ENCODE measurements around the gene CARMIL1. TPM values are rescaled to one million over a fixed set of nuclear protein-coding genes. Genes with fewer than 3 reads are reported as not detected.

The CARMIL1 gene
- total RNA-seq, 1 experiment from 2014 or later, result 23.6 TPM

DNA sequence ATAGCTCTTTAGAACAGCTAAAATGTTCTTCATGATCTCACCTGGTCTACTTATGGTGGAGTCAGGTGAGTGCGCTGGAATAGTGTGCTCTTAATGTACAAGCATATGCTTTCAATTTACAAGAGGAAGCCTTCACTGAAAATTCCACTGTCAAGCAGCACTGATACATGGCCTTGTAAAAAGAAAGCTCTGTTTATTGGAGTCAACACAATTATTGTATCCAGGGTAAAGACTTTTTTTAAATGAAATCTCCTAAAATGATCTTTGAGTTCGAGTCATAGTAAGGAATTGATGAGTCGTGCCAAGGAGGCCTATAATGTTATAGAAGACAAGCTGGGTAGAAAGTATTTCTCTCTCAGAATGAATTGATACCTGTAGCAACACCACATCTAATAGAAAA lies 41.6 kb upstream of the CARMIL1 start:
- Histone ChIP-seq H2BK120ac (ENCODE audit: low read depth, low read length, poor library complexity, severe bottlenecking) (no peak overlapping the region), H4K91ac (ENCODE audit: insufficient read length, low read depth, low read length) (no peak overlapping the region), H3K14ac (ENCODE audit: insufficient read depth, low read length) (no peak overlapping the region), H3K23ac (ENCODE audit: insufficient read length, low read depth, low read length) (no peak overlapping the region), H4K5ac (ENCODE audit: insufficient read length, low read depth, low read length) (no peak overlapping the region), H3K27ac (ENCODE audit: insufficient read length, low read depth, low read length) (no peak overlapping the region), H2BK5ac (ENCODE audit: insufficient read length, low read length) (no peak overlapping the region), H3K56ac (ENCODE audit: insufficient read length, low read depth, low read length) (no peak overlapping the region), H3K4me2 (ENCODE audit: insufficient read depth, insufficient read length, low read length) (no peak overlapping the region), H4K8ac (replicated peaks; ENCODE audit: insufficient read length, low read depth, low read length) (no peak overlapping the region), H3K23me2 (ENCODE audit: insufficient read length, low read depth, low read length, poor library complexity, severe bottlenecking) (no peaks in the 10 kb centered on the region), H3K4me1 (ENCODE audit: insufficient read depth, low read length) (no peaks in the 10 kb centered on the region), H3K9me3 (ENCODE audit: control insufficient read depth, low read depth, low read length) (no peaks in the 10 kb centered on the region), H2AFZ (ENCODE audit: low read length) (no peak overlapping the region), H3K4ac (ENCODE audit: low read depth, low read length) (no peak overlapping the region), H3K79me1 (ENCODE audit: insufficient read depth, low read depth, low read length, poor library complexity, severe bottlenecking) (no peaks in the 10 kb centered on the region), H3K9ac (ENCODE audit: extremely low read depth, insufficient read length, low read length) (no peak overlapping the region), H3K79me2 (ENCODE audit: insufficient read depth, low read length) (no peaks in the 10 kb centered on the region), H3K18ac (ENCODE audit: insufficient read length, low read depth, low read length) (no peak overlapping the region), H2BK20ac (ENCODE audit: low read depth, low read length, poor library complexity, severe bottlenecking) (peak overlapping the region; percentile 32), H3K27me3 (ENCODE audit: insufficient read depth, low read length) (no peaks in the 10 kb centered on the region), H2BK15ac (ENCODE audit: low read depth, low read length) (no peak overlapping the region), H2BK12ac (ENCODE audit: insufficient read length, low read depth, low read length) (no peak overlapping the region), H2AK5ac (ENCODE audit: insufficient read length, low read length) (no peak overlapping the region), H3T11ph (ENCODE audit: low read length) (no peak overlapping the region), H4K20me1 (ENCODE audit: control insufficient read depth, insufficient read depth, insufficient read length) (no peaks in the 10 kb centered on the region)
- WGBS (ENCODE audit: extremely low coverage, insufficient read length, low lambda C conversion rate), result no CpG with 5 or more reads among the region's 3 CpGs
- Mint-ChIP-seq H3K4me1 (peaks cover 0 to 2% of the 10 kb centered on the region in 2 experiments; a peak in 1 of 4 replicates), H3K9me3 (peaks cover 0 to 3% of the 10 kb centered on the region in 2 experiments; a peak in 1 of 5 replicates), H3K36me3 (ENCODE audit: insufficient read depth in 1 of 3, low read depth in 3 of 3) (no peaks in the 10 kb centered on the region), H3K27ac (no peak overlapping the region), H3K27me3 (ENCODE audit: low read depth) (no peaks in the 10 kb centered on the region), H3K4me3 (no peak overlapping the region)
- DNase-seq, result no peak
- TF ChIP-seq, protein P1, sequence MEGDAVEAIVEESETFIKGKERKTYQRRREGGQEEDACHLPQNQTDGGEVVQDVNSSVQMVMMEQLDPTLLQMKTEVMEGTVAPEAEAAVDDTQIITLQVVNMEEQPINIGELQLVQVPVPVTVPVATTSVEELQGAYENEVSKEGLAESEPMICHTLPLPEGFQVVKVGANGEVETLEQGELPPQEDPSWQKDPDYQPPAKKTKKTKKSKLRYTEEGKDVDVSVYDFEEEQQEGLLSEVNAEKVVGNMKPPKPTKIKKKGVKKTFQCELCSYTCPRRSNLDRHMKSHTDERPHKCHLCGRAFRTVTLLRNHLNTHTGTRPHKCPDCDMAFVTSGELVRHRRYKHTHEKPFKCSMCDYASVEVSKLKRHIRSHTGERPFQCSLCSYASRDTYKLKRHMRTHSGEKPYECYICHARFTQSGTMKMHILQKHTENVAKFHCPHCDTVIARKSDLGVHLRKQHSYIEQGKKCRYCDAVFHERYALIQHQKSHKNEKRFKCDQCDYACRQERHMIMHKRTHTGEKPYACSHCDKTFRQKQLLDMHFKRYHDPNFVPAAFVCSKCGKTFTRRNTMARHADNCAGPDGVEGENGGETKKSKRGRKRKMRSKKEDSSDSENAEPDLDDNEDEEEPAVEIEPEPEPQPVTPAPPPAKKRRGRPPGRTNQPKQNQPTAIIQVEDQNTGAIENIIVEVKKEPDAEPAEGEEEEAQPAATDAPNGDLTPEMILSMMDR (conservative IDR thresholded peaks at IDR 0.05), result no peak

All from H9 (cell line).